ENCODE data around the gene OR2T11. TPM values are rescaled to one million over a fixed set of nuclear protein-coding genes. Genes with fewer than 3 reads are reported as not detected.
"Not testable (repeated sequence)": the region's sequence is repeated elsewhere in the genome, so short reads cannot be mapped to it uniquely, and the experiment has no call there.

The OR2T11 gene
- total RNA-seq, 1 experiment from 2014 or later, result not detected

DNA sequence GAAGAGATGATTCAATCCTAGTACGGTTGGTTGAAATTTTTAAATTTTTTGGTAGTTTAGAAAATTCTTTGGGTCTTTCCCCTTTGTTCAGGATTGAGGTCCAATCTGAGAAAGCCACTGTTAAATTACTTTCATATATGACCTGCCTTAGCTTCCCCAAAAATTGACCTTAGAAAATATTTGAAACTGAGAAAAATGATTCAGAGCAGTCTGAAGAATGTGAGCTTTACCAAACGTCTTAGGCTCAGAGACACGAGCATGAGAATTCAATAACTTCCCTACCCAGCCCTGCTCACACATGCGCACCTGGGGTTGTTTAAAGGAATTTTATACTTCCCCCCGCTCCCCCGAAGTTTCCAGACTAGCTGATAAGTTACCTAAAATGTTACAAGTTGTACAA, 21.9 kb upstream of the OR2T11 start:
- DNase-seq; H4K20me1 ChIP-seq (ENCODE audit: low read length); H3K79me2 ChIP-seq (ENCODE audit: low read length); H3K36me3 ChIP-seq (ENCODE audit: low read depth, low read length); ATAC-seq; H3K9ac ChIP-seq (ENCODE audit: low read length); H3K4me2 ChIP-seq (ENCODE audit: low read length); H3K9me2 ChIP-seq (replicated peaks; ENCODE audit: low read length); intact Hi-C loops (cut with micrococcal nuclease); H3F3A ChIP-seq (ENCODE audit: low read length, unreplicated experiment); POLR2A ChIA-PET (ENCODE audit: unreplicated experiment); BruUV-seq (replicated peaks); H3K4me3 ChIP-seq (ENCODE audit: low read length); H2AFZ ChIP-seq (ENCODE audit: low read length); CTCF ChIA-PET; H3K9me3 ChIP-seq (ENCODE audit: low read length); H3K27ac ChIP-seq (ENCODE audit: low read length); H3K4me1 ChIP-seq (ENCODE audit: insufficient read depth, low read length): not testable (repeated sequence)
- H3K27me3 ChIP-seq (ENCODE audit: low read length), result peaks cover 16% of the 10 kb centered on the region

DNA sequence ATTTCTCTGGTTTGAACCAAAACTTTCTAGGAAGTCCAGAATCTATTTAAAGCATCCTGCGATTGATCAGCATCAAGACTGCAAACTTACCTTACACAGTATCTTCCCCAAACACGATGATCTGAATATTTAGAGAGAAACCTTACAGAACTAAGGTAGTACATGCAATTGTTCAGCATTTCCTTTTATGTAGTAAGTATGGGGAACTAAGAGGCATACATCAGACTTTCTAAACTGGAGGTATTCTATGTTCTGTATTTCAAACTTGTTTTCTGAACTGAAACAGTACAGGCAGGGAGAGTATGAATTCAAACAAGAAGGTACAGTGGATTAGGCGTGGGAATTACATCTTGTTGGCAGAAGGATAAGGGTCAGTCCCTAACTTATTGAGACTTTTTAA, 20.5 kb upstream of the OR2T11 start, which contains the start of gene OR2T27:
TSS of gene OR2T27 (minus strand) at position 175 of the 400 bp plus-strand sequence. CDS start 4,644 bp downstream, outside the sequence.
- intact Hi-C loops (cut with micrococcal nuclease); H3K27ac ChIP-seq (ENCODE audit: low read length); BruUV-seq (replicated peaks); CTCF ChIA-PET; H2AFZ ChIP-seq (ENCODE audit: low read length); H3K4me1 ChIP-seq (ENCODE audit: insufficient read depth, low read length); H3K4me2 ChIP-seq (ENCODE audit: low read length); H3K9me3 ChIP-seq (ENCODE audit: low read length); H3K4me3 ChIP-seq (ENCODE audit: low read length); H3K36me3 ChIP-seq (ENCODE audit: low read depth, low read length); H4K20me1 ChIP-seq (ENCODE audit: low read length); H3K79me2 ChIP-seq (ENCODE audit: low read length); ATAC-seq; H3K9ac ChIP-seq (ENCODE audit: low read length); DNase-seq; H3F3A ChIP-seq (ENCODE audit: low read length, unreplicated experiment); POLR2A ChIA-PET (ENCODE audit: unreplicated experiment); H3K9me2 ChIP-seq (replicated peaks; ENCODE audit: low read length): not testable (repeated sequence)
- peaks cover 16% of the 10 kb centered on the region for H3K27me3 ChIP-seq (ENCODE audit: low read length)

DNA sequence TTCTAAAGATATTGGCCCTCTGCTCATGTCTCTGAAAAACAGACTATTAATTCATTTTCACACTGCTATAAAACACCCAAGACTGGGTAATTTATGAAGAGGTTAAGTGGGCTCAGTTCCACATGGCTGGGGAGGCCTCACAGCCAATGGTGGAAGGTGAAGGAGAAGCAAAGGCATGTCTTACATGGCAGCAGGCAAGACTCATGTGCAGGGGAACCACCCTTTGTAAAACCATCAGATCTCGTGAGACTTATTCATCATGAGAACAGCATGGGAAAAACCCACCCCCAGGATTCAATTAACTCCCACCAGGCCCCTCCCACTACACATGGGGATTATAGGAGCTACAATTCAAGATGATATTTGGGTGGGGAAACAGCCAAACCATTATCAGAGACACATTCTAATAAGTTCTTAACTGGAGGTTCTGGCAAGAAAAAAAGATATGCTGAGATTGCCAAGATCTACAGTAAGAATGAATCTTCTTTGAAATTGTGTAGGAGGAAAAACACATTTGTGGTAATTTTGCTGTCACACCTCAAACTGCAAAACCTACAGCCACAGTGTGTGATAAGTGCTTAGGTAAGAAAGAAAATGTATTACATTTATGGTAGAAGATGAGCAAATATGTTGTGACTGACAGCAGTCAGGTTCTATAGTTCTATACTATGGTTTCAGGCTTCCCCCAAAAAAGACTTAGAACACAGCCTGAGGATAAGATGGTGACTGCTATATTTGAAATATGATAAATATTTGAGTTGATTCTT, 14.1 kb upstream of the OR2T11 start:
- ATAC-seq; POLR2A ChIA-PET (ENCODE audit: unreplicated experiment); BruUV-seq (replicated peaks); H3K4me3 ChIP-seq (ENCODE audit: low read length); H3K9me2 ChIP-seq (replicated peaks; ENCODE audit: low read length); CTCF ChIA-PET; H3K27ac ChIP-seq (ENCODE audit: low read length); H3K9me3 ChIP-seq (ENCODE audit: low read length); H3K4me1 ChIP-seq (ENCODE audit: insufficient read depth, low read length); H3K27me3 ChIP-seq (ENCODE audit: low read length); H3F3A ChIP-seq (ENCODE audit: low read length, unreplicated experiment); intact Hi-C loops (cut with micrococcal nuclease); DNase-seq; H3K79me2 ChIP-seq (ENCODE audit: low read length); H2AFZ ChIP-seq (ENCODE audit: low read length); H3K9ac ChIP-seq (ENCODE audit: low read length); H3K36me3 ChIP-seq (ENCODE audit: low read depth, low read length); H4K20me1 ChIP-seq (ENCODE audit: low read length); H3K4me2 ChIP-seq (ENCODE audit: low read length): not testable (repeated sequence)

DNA sequence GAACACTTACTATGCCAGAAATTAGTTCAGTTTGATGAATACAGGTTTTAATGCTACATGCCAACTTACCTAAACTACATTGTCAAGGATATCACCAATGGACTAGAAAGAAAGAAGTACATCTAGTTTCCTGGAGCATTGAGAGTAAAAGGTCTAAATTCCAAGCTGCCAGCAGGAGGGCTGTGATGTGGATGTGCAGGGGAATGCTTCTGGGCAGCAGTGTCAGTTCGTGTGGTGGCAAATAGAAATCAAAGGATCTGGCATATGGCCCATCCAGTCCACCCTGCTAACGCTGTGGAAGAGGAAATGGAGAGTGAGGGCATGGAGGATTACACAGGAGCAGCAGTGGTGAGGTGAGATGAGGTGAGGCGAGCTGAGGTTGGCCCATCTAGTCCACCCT, 10.3 kb upstream of the OR2T11 start, which contains the start of gene OR2T35:
TSS of gene OR2T35 (minus strand) at position 101 of the 400 bp plus-strand sequence. CDS start 6,020 bp downstream, outside the sequence.
- H2AFZ ChIP-seq (ENCODE audit: low read length); H3K9ac ChIP-seq (ENCODE audit: low read length); POLR2A ChIA-PET (ENCODE audit: unreplicated experiment); H3K27ac ChIP-seq (ENCODE audit: low read length); CTCF ChIA-PET; H3K9me3 ChIP-seq (ENCODE audit: low read length); intact Hi-C loops (cut with micrococcal nuclease); H3K27me3 ChIP-seq (ENCODE audit: low read length); H3K4me2 ChIP-seq (ENCODE audit: low read length); DNase-seq; BruUV-seq (replicated peaks); H3F3A ChIP-seq (ENCODE audit: low read length, unreplicated experiment); H3K36me3 ChIP-seq (ENCODE audit: low read depth, low read length); H3K4me3 ChIP-seq (ENCODE audit: low read length); H3K79me2 ChIP-seq (ENCODE audit: low read length); ATAC-seq; H4K20me1 ChIP-seq (ENCODE audit: low read length); H3K9me2 ChIP-seq (replicated peaks; ENCODE audit: low read length); H3K4me1 ChIP-seq (ENCODE audit: insufficient read depth, low read length): not testable (repeated sequence)

DNA sequence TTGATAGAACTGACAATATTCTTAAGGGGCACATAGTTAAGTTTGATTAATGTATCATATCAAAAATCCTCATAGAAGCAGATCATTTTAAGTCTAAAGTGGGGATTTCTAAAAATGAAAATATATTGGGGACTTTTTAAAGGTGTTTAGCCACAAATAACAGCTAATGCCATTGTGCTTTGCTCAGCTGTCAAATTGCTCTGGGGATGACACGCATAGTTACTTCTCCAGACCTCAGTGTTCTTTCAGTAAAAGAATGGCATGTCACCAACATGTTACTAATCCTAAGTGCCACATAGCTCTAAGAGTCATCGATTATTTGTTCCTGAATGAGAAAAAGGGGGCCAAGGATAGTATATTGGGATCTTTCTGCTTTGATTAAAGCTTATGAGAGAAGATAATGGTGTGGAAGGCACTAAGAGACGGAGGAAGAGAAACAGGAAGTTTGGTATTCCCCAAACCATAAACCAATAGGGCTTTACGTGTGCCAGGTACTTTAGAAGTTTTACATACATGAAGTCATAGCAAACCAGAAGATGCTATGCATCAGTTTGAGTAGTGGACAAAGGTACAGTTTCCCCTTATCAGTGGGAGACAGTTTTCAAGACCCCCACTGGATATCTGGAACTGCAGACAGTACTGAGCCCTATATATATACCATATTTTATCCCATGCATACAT, 8.2 kb upstream of the OR2T11 start:
- CTCF ChIA-PET; DNase-seq; H3K4me2 ChIP-seq (ENCODE audit: low read length); ATAC-seq; H3K27ac ChIP-seq (ENCODE audit: low read length); H3K4me3 ChIP-seq (ENCODE audit: low read length); H3K9ac ChIP-seq (ENCODE audit: low read length); H4K20me1 ChIP-seq (ENCODE audit: low read length); H3K36me3 ChIP-seq (ENCODE audit: low read depth, low read length); H3K9me2 ChIP-seq (replicated peaks; ENCODE audit: low read length); H3K79me2 ChIP-seq (ENCODE audit: low read length); H3K27me3 ChIP-seq (ENCODE audit: low read length); H3F3A ChIP-seq (ENCODE audit: low read length, unreplicated experiment); POLR2A ChIA-PET (ENCODE audit: unreplicated experiment); H3K4me1 ChIP-seq (ENCODE audit: insufficient read depth, low read length); BruUV-seq (replicated peaks); H2AFZ ChIP-seq (ENCODE audit: low read length); intact Hi-C loops (cut with micrococcal nuclease); H3K9me3 ChIP-seq (ENCODE audit: low read length): not testable (repeated sequence)

DNA sequence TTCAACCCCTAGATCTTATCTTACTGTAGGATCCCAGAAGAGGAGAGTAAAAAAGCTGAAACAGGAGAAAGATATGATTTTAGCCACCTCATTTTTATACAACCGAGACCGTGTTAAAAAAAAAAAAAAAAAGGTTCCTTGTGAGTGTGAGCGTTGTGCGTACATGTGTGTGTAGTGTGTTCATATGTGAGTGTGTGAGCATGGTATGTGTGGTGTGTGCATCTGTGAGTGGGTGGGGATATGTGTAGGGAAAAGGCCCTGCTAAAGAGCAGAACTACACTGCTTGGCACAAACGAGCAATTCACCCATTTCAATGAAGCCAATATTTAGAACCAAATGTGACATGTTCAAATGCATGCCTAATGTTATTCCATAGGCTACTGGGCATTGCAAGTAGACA, 6.7 kb upstream of the OR2T11 start:
- BruUV-seq (replicated peaks); ATAC-seq: not testable (repeated sequence)

More for the DNA sequence above, 6.7 kb upstream of the OR2T11 start:
- H3K27me3 ChIP-seq (ENCODE audit: low read length); H3K36me3 ChIP-seq (ENCODE audit: low read depth, low read length); DNase-seq; CTCF ChIA-PET; POLR2A ChIA-PET (ENCODE audit: unreplicated experiment); H3K27ac ChIP-seq (ENCODE audit: low read length); H3K79me2 ChIP-seq (ENCODE audit: low read length); H3K9me2 ChIP-seq (replicated peaks; ENCODE audit: low read length); intact Hi-C loops (cut with micrococcal nuclease); H3K9ac ChIP-seq (ENCODE audit: low read length); H3K4me2 ChIP-seq (ENCODE audit: low read length); H2AFZ ChIP-seq (ENCODE audit: low read length); H3K4me1 ChIP-seq (ENCODE audit: insufficient read depth, low read length); H3K9me3 ChIP-seq (ENCODE audit: low read length); H4K20me1 ChIP-seq (ENCODE audit: low read length); H3K4me3 ChIP-seq (ENCODE audit: low read length); H3F3A ChIP-seq (ENCODE audit: low read length, unreplicated experiment): not testable (repeated sequence)
